H9 (cell line): ENCODE measurements around the gene AGAP3. TPM values are rescaled to one million over a fixed set of nuclear protein-coding genes. Genes with fewer than 3 reads are reported as not detected.
A peak's percentile ranks its signal among the peaks of the same experiment; 100 is the strongest.

Experiments
- DNase-seq: peaks from one replicate; pipeline ENCODE4 v3.0.0-alpha.2; 2017
- H2AFZ ChIP-seq: one replicate; pipeline ENCODE4 v1.6.1; 2013; ENCODE audit warnings: mild to moderate bottlenecking, low read length, control low read depth, moderate library complexity
- H2AK5ac ChIP-seq: 2 replicates; pipeline ENCODE4 v1.6.1; 2013; ENCODE audit warnings: low read length, control low read depth, mixed read lengths; ENCODE audit not compliant: insufficient read length
- H2BK120ac ChIP-seq: one replicate; pipeline ENCODE4 v1.6.1; 2013; ENCODE audit warnings: low read depth, mild to moderate bottlenecking, low read length, control low read depth, inconsistent platforms; ENCODE audit not compliant: poor library complexity, severe bottlenecking
- H2BK12ac ChIP-seq: 2 replicates; pipeline ENCODE4 v1.6.1; 2013; ENCODE audit warnings: low read length, control low read depth, mixed read lengths, low read depth; ENCODE audit not compliant: insufficient read length
- H2BK15ac ChIP-seq: 2 replicates; pipeline ENCODE4 v1.6.1; 2013; ENCODE audit warnings: low read depth, low read length, control low read depth
- H2BK20ac ChIP-seq: one replicate; pipeline ENCODE4 v1.6.1; 2013; ENCODE audit warnings: low read depth, mild to moderate bottlenecking, low read length, control low read depth, inconsistent platforms; ENCODE audit not compliant: poor library complexity, severe bottlenecking
- H2BK5ac ChIP-seq: 2 replicates; pipeline ENCODE4 v1.6.1; 2013; ENCODE audit warnings: low read length, control low read depth, mixed read lengths; ENCODE audit not compliant: insufficient read length
- H3K14ac ChIP-seq: 2 replicates; pipeline ENCODE4 v1.6.1; 2013; ENCODE audit warnings: low read length, control low read depth; ENCODE audit not compliant: insufficient read depth
- H3K18ac ChIP-seq: 2 replicates; pipeline ENCODE4 v1.6.1; 2013; ENCODE audit warnings: low read depth, mild to moderate bottlenecking, mixed read lengths, low read length, control low read depth; ENCODE audit not compliant: insufficient read length
- H3K23ac ChIP-seq: 2 replicates; pipeline ENCODE4 v1.6.1; 2013; ENCODE audit warnings: low read length, control low read depth, mixed read lengths, low read depth; ENCODE audit not compliant: insufficient read length
- H3K23me2 ChIP-seq: 2 replicates; pipeline ENCODE4 v1.6.1; 2013; ENCODE audit warnings: low read depth, mild to moderate bottlenecking, mixed read lengths, low read length, control low read depth; ENCODE audit not compliant: insufficient read length, poor library complexity, severe bottlenecking
- H3K27ac ChIP-seq: 2 replicates; pipeline ENCODE4 v1.5.1; 2013; ENCODE audit warnings: low read length, control low read depth, mixed read lengths, low read depth; ENCODE audit not compliant: insufficient read length
- H3K27me3 ChIP-seq: 2 replicates; pipeline ENCODE4 v1.6.1; 2013; ENCODE audit warnings: low read length, control low read depth, inconsistent platforms; ENCODE audit not compliant: insufficient read depth
- H3K4ac ChIP-seq: 2 replicates; pipeline ENCODE4 v1.6.1; 2013; ENCODE audit warnings: low read depth, mild to moderate bottlenecking, control low read depth, inconsistent platforms, low read length, moderate library complexity
- H3K4me1 ChIP-seq: 2 replicates; pipeline ENCODE4 v1.6.1; 2013; ENCODE audit warnings: low read length, control low read depth, inconsistent platforms; ENCODE audit not compliant: insufficient read depth
- H3K4me2 ChIP-seq: 2 replicates; pipeline ENCODE4 v1.6.1; 2013; ENCODE audit warnings: low read length, control low read depth, mixed read lengths; ENCODE audit not compliant: insufficient read length, insufficient read depth
- H3K56ac ChIP-seq: 2 replicates; pipeline ENCODE4 v1.6.1; 2013; ENCODE audit warnings: low read depth, mild to moderate bottlenecking, mixed read lengths, low read length, control low read depth; ENCODE audit not compliant: insufficient read length
- H3K79me1 ChIP-seq: 2 replicates; pipeline ENCODE4 v1.6.1; 2013; ENCODE audit warnings: low read depth, mild to moderate bottlenecking, moderate library complexity, low read length, control low read depth, inconsistent platforms; ENCODE audit not compliant: insufficient read depth, poor library complexity, severe bottlenecking
- H3K79me2 ChIP-seq: 2 replicates; pipeline ENCODE4 v1.6.1; 2013; ENCODE audit warnings: low read length, control low read depth, inconsistent platforms; ENCODE audit not compliant: insufficient read depth
- H3K9ac ChIP-seq: 2 replicates; pipeline ENCODE4 v1.6.1; 2013; ENCODE audit warnings: low read length, control low read depth, mixed read lengths; ENCODE audit not compliant: insufficient read length; ENCODE audit errors: extremely low read depth
- H3K9me3 ChIP-seq: one replicate; pipeline ENCODE4 v1.6.1; 2013; ENCODE audit warnings: low read depth, low read length, inconsistent platforms; ENCODE audit not compliant: control insufficient read depth
- H3T11ph ChIP-seq: one replicate; pipeline ENCODE4 v1.6.1; 2013; ENCODE audit warnings: mild to moderate bottlenecking, low read length, control low read depth, inconsistent platforms
- H4K20me1 ChIP-seq: one replicate; pipeline ENCODE4 v1.6.1; 2013; ENCODE audit not compliant: control insufficient read depth, insufficient read length, insufficient read depth
- H4K5ac ChIP-seq: 2 replicates; pipeline ENCODE4 v1.6.1; 2013; ENCODE audit warnings: low read depth, mild to moderate bottlenecking, mixed read lengths, low read length, control low read depth; ENCODE audit not compliant: insufficient read length
- H4K8ac ChIP-seq: replicated peaks from 2 replicates; pipeline ENCODE4 v1.6.1; 2013; ENCODE audit warnings: low read length, control low read depth, mixed read lengths, low read depth; ENCODE audit not compliant: insufficient read length
- H4K91ac ChIP-seq: 2 replicates; pipeline ENCODE4 v1.6.1; 2013; ENCODE audit warnings: low read depth, mild to moderate bottlenecking, moderate library complexity, mixed read lengths, low read length, control low read depth; ENCODE audit not compliant: insufficient read length
- H3K27ac Mint-ChIP-seq, 3 experiments: 2 replicates in 2 of 3; 3 replicates in 1 of 3; pipeline ENCODE4 v1.8.0; 2020 to 2021; ENCODE audit warnings: mixed read lengths in 3 of 3, mild to moderate bottlenecking in 1 of 3, moderate library complexity in 1 of 3
- H3K27me3 Mint-ChIP-seq: 2 replicates; pipeline ENCODE4 v1.8.0; 2021; ENCODE audit warnings: low read depth, mild to moderate bottlenecking, moderate library complexity, mixed read lengths
- H3K36me3 Mint-ChIP-seq, 3 experiments: 2 replicates in 2 of 3; 3 replicates in 1 of 3; pipeline ENCODE4 v1.8.0; 2020 to 2021; ENCODE audit warnings: low read depth in 3 of 3, mixed read lengths in 3 of 3; ENCODE audit not compliant: insufficient read depth in 1 of 3
- H3K4me1 Mint-ChIP-seq, 2 experiments: 2 replicates each; pipeline ENCODE4 v1.8.0; 2020; ENCODE audit warnings: mixed read lengths in 2 of 2
- H3K4me3 Mint-ChIP-seq, 2 experiments: 2 replicates in 1 of 2; 3 replicates in 1 of 2; pipeline ENCODE4 v1.8.0; 2020 to 2021; ENCODE audit warnings: mild to moderate bottlenecking in 2 of 2, mixed read lengths in 2 of 2, moderate library complexity in 1 of 2
- H3K9me3 Mint-ChIP-seq, 2 experiments: 2 replicates in 1 of 2; 3 replicates in 1 of 2; pipeline ENCODE4 v1.8.0; 2020; ENCODE audit warnings: mild to moderate bottlenecking in 2 of 2, mixed read lengths in 2 of 2, moderate library complexity in 1 of 2
- WGBS: extraction: QIAGEN DNeasy Blood & Tissue Kit; methylation state at CpG from one replicate; pipeline ENCODE4 v1.1.7; 2013; ENCODE audit warnings: missing lambda C conversion rate, low lambda C conversion rate, mixed read lengths; ENCODE audit not compliant: insufficient read length; ENCODE audit errors: extremely low coverage; 5-methylcytosine and 5-hydroxymethylcytosine counted together
- total RNA-seq: library from RNA; stranded (reverse); gene quantifications from 2 replicates; pipeline ENCODE4 v1.2.1, GENCODE V29; 2021
- TF ChIP-seq, protein P1 (sequence below): fragments of 200-600 bp; sonication (generic); conservative IDR thresholded peaks from 3 replicates; pipeline ENCODE4 v1.8.0; 2021; ENCODE audit warnings: antibody characterized with exemption, mild to moderate bottlenecking

The AGAP3 gene
- total RNA-seq, 1 experiment from 2014 or later: 97.7 TPM

DNA sequence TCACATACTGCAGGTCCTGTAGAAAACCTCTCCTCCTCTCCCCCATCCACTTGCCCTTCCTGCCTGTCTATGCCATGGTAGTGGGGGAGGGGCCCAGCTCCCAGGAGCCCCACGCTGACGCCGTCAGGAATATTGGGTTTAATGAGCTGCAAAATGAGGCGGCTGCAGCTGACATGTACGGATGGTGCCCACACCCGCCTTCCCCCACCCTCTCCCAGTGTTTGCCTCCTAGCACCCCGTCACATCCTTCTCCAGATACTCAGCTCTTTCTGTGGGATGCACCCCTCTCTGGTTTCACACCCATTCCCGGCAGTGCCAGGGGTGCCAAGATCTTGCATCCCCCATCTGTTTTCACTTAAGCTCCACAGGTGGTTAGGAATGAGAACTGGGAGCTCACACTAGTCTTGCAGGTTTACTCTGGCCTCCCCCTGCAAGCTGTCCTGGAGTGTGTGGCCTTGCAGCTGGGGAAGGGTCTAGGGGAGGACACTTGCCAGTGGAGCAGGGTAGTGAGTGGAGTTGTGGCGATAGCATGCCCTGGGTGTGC, 55.1 kb downstream of the AGAP3 start:
- TF ChIP-seq, protein P1, sequence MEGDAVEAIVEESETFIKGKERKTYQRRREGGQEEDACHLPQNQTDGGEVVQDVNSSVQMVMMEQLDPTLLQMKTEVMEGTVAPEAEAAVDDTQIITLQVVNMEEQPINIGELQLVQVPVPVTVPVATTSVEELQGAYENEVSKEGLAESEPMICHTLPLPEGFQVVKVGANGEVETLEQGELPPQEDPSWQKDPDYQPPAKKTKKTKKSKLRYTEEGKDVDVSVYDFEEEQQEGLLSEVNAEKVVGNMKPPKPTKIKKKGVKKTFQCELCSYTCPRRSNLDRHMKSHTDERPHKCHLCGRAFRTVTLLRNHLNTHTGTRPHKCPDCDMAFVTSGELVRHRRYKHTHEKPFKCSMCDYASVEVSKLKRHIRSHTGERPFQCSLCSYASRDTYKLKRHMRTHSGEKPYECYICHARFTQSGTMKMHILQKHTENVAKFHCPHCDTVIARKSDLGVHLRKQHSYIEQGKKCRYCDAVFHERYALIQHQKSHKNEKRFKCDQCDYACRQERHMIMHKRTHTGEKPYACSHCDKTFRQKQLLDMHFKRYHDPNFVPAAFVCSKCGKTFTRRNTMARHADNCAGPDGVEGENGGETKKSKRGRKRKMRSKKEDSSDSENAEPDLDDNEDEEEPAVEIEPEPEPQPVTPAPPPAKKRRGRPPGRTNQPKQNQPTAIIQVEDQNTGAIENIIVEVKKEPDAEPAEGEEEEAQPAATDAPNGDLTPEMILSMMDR: no peak
- H2AK5ac ChIP-seq: no peak overlapping the region
- DNase-seq: no peak

More for the DNA sequence above, 55.1 kb downstream of the AGAP3 start:
- peak overlapping the region in 1 of 3 experiments; percentile 40; a peak in 1 of 7 replicates for H3K27ac Mint-ChIP-seq
- Histone ChIP-seq H4K8ac (no peak overlapping the region), H2BK20ac (no peak overlapping the region), H3K4me2 (no peak overlapping the region), H3K14ac (no peak overlapping the region), H2BK12ac (no peak overlapping the region), H2BK120ac (no peak overlapping the region), H3K18ac (no peak overlapping the region), H4K20me1 (no peaks in the 10 kb centered on the region), H4K5ac (no peak overlapping the region), H3K79me2 (no peaks in the 10 kb centered on the region), H3K27me3 (no peaks in the 10 kb centered on the region), H3K23ac (no peak overlapping the region), H4K91ac (no peak overlapping the region), H3K4me1 (no peaks in the 10 kb centered on the region; the same call in 1 of the 2 replicates), H3T11ph (no peak overlapping the region), H3K23me2 (no peaks in the 10 kb centered on the region), H3K79me1 (no peaks in the 10 kb centered on the region), H3K9ac (no peak overlapping the region), H3K27ac (no peak overlapping the region), H2BK15ac (no peak overlapping the region), H3K4ac (no peak overlapping the region), H3K56ac (no peak overlapping the region), H2AFZ (no peak overlapping the region), H2BK5ac (no peak overlapping the region), H3K9me3 (no peaks in the 10 kb centered on the region)
- H3K36me3 Mint-ChIP-seq: peaks cover 11 to 48% (median 22%) of the 10 kb centered on the region in 3 experiments; a peak in 6 of 7 replicates
- H3K9me3 Mint-ChIP-seq: no peaks in the 10 kb centered on the region; a peak in 1 of 5 replicates
- H3K27me3 Mint-ChIP-seq: no peaks in the 10 kb centered on the region; the same call in 1 of the 2 replicates
- no peak overlapping the region for H3K4me3 Mint-ChIP-seq
- H3K4me1 Mint-ChIP-seq: peaks cover 35 to 62% of the 10 kb centered on the region in 2 experiments
- WGBS: no CpG with 5 or more reads among the region's 9 CpGs
